ENCODE data around the gene PDK3.

The PDK3 gene

DNA sequence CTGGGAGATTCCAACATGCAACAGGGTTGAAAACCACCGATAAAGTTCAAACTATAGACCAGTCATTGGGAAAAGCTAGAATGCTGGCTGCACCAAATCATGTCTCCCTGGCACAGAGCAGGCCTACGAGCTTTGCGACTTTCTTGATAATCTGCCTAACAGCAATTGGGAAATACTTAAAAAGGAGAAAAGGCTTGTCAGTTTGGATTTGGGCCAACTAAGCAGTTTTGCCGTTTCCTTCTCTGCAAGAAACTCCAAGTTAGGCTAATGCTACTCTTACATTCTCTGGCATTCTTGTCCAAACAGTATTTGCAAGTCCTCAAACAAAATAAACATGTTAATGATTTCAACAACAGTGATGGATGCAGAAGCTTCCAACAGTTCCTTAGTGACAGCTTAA, 87.9 kb downstream of the PDK3 start:
- Histone ChIP-seq H3K4me3 (ENCODE audit: low read length) (no peak overlapping the region), H3K27ac (ENCODE audit: low read depth, low read length) (no peak overlapping the region), H3K9me3 (ENCODE audit: insufficient read depth, low read depth, low read length) (no peaks in the 10 kb centered on the region), H3K9ac (ENCODE audit: low read depth, low read length) (no peak overlapping the region), H3K4me1 (ENCODE audit: insufficient read depth, low read length) (peaks cover 5% of the 10 kb centered on the region; the same call in 1 of the 2 replicates), H3K36me3 (ENCODE audit: insufficient read depth, low read length) (no peaks in the 10 kb centered on the region), H3K27me3 (ENCODE audit: insufficient read depth, low read length) (no peaks in the 10 kb centered on the region)
- 90% methylated on average over 4 of the region's 4 CpGs for WGBS

DNA sequence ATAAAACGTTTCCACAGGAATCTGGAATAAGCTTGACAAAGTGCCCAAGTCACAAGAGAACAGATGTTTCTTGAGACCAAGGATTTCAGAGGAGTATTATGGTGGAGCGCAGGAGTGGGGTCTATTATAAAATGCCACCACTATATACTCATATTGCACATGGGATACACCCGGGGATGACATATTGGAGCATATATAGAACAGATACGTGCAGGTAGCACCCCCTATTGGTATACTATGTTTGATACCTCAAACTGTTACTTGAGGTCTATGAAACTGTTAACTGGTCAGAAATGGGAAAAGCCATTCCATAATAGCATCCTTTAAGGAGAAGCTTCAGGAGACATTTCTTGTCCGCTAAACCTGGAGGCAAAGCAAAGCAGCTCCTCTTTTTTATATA, 96.0 kb downstream of the PDK3 start:
- Histone ChIP-seq H3K9ac (ENCODE audit: low read depth, low read length) (no peak overlapping the region), H3K36me3 (ENCODE audit: insufficient read depth, low read length) (no peaks in the 10 kb centered on the region), H3K27me3 (ENCODE audit: insufficient read depth, low read length) (no peaks in the 10 kb centered on the region), H3K4me1 (ENCODE audit: insufficient read depth, low read length) (no peaks in the 10 kb centered on the region), H3K4me3 (ENCODE audit: low read length) (no peak overlapping the region), H3K9me3 (ENCODE audit: insufficient read depth, low read depth, low read length) (no peaks in the 10 kb centered on the region), H3K27ac (ENCODE audit: low read depth, low read length) (no peak overlapping the region)
- 100% methylated on average over 1 of the region's 5 CpGs for WGBS

DNA sequence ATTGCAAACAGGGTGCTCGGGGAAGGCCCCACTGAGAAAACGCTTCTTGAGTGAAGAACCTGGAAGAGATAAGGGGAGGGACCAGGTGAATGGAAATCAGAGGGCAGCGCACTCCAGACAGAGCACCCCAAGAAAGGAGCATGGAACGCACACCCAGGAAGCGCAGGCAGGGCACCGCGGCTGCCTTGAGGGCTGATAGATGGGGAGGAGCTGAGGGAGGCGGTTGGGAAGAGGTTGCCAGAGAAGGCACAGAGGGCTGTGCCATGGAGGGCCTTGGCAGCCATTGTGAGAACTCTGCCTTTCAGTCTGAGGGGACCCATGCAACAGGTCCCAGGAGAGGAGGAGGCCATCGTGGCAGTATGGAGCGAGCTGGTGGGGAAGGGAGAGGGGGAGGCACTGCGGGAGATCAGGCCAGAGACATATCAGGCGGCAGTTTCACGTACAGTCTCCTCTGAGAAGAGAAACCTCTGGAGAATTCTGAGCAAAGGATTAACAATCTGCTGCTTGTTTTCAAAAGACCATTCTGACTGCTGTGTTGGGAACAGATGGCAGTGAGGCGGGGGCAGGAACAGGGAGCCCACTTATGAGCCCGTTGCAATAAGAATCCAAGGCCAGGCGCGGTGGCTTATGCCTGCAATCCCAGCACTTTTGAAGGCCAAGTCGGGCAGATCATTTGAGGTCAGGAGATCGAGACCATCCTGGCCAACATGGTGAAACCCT, 98.4 kb downstream of the PDK3 start:
- H3K9ac ChIP-seq (ENCODE audit: low read depth, low read length): no peak overlapping the region
- 95% methylated on average over 18 of the region's 19 CpGs for WGBS
- H3K9me3 ChIP-seq (ENCODE audit: insufficient read depth, low read depth, low read length): no peaks in the 10 kb centered on the region
- no peak overlapping the region for H3K27ac ChIP-seq (ENCODE audit: low read depth, low read length)
- no peaks in the 10 kb centered on the region for H3K4me1 ChIP-seq (ENCODE audit: insufficient read depth, low read length)
- no peaks in the 10 kb centered on the region for H3K36me3 ChIP-seq (ENCODE audit: insufficient read depth, low read length)
- no peak overlapping the region for H3K4me3 ChIP-seq (ENCODE audit: low read length)
- no peaks in the 10 kb centered on the region for H3K27me3 ChIP-seq (ENCODE audit: insufficient read depth, low read length)

DNA sequence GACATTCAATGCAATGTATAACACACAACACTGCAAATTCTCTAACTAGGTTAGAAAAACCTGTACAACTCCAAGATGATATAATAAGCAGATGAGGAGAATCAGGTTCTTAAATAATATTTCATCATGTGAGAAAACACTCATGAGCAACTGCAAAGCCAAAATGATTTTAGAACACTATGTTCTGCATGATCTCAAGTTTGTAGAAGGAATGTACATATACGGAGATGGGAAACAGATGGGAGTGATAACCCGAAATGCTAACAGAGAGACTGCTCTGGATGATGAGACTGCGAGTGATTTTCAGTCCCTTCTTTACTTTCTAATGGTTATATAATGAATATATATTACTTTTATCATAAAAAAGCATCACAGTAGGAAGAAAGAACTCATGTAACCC, 101.2 kb downstream of the PDK3 start:
- H3K4me1 ChIP-seq (ENCODE audit: insufficient read depth, low read length): no peaks in the 10 kb centered on the region
- no peak overlapping the region for H3K27ac ChIP-seq (ENCODE audit: low read depth, low read length)
- 98% methylated on average over 2 of the region's 3 CpGs for WGBS
- no peaks in the 10 kb centered on the region for H3K27me3 ChIP-seq (ENCODE audit: insufficient read depth, low read length)
- H3K4me3 ChIP-seq (ENCODE audit: low read length): no peak overlapping the region
- no peak overlapping the region for H3K9ac ChIP-seq (ENCODE audit: low read depth, low read length)
- H3K36me3 ChIP-seq (ENCODE audit: insufficient read depth, low read length): no peaks in the 10 kb centered on the region
- H3K9me3 ChIP-seq (ENCODE audit: insufficient read depth, low read depth, low read length): no peaks in the 10 kb centered on the region

DNA sequence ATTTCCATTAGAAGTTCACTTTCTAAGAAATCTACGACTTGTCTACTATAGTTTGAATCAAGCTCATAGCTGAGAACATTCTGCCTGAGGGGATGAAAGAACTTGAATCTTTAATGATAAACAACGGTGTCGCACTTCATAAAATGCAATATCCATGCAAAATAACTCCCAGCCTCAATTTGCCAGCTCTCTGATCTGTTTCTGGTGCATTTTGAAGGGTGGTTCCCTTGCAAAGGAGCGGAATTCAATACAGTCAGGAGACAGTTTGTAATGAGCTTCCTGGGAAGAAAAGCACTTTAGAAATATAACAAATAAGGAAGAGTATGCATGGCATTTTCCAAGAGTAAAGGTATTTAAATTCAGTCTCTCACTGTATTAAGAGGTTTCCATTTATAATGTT, 102.1 kb downstream of the PDK3 start:
- H3K9me3 ChIP-seq (ENCODE audit: insufficient read depth, low read depth, low read length): no peaks in the 10 kb centered on the region

DNA sequence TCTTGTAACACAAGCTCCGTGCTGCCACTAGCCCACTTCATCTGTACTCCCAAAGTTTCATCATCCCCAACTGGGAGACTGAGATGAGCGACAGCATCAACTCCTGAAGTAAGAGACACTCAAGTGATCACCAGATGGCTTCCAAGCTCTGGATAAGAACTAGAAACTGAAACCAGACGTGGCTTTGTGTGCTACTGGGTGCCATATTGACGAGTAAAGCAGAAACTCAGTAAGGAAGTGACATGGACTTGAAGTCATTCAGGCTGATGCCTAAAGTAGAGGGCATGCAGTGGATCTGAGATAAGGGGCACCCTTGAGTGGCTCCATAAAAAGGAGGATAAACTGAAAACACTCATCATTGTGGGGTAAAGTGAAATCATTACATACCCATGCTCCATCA, 109.7 kb downstream of the PDK3 start:
- H3K4me3 ChIP-seq (ENCODE audit: low read length): no peak overlapping the region
- no peaks in the 10 kb centered on the region for H3K9me3 ChIP-seq (ENCODE audit: insufficient read depth, low read depth, low read length)
- H3K4me1 ChIP-seq (ENCODE audit: insufficient read depth, low read length): no peaks in the 10 kb centered on the region
- 93% methylated on average over 4 of the region's 4 CpGs for WGBS
- no peak overlapping the region for H3K9ac ChIP-seq (ENCODE audit: low read depth, low read length)
- no peaks in the 10 kb centered on the region for H3K27me3 ChIP-seq (ENCODE audit: insufficient read depth, low read length)
- H3K27ac ChIP-seq (ENCODE audit: low read depth, low read length): no peak overlapping the region
- H3K36me3 ChIP-seq (ENCODE audit: insufficient read depth, low read length): peaks cover 18% of the 10 kb centered on the region

More for the DNA sequence above, 102.1 kb downstream of the PDK3 start:
- H3K4me3 ChIP-seq (ENCODE audit: low read length): no peak overlapping the region
- no peaks in the 10 kb centered on the region for H3K4me1 ChIP-seq (ENCODE audit: insufficient read depth, low read length)
- H3K27me3 ChIP-seq (ENCODE audit: insufficient read depth, low read length): no peaks in the 10 kb centered on the region
- no peak overlapping the region for H3K27ac ChIP-seq (ENCODE audit: low read depth, low read length)
- H3K36me3 ChIP-seq (ENCODE audit: insufficient read depth, low read length): no peaks in the 10 kb centered on the region
- 100% methylated on average over 2 of the region's 4 CpGs for WGBS
- no peak overlapping the region for H3K9ac ChIP-seq (ENCODE audit: low read depth, low read length)

DNA sequence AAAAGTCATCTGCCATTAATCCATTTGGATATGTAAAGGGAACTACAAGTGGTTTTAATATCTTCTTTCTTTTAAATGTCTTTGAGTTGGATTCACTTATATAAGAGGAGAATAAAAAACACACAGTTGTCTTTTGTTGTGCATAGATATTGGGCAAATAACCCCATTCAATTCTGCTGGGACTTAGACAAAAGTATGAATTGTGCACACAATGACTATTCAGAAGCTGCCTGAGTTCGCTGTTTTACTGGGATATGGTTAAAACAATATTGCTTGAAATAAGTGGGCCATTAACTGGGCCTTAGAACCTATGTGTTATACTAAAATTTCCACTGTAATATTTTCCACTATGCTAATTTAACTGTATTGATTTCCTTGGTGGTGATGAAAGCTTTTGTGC, 110.4 kb downstream of the PDK3 start:
- no peaks in the 10 kb centered on the region for H3K27me3 ChIP-seq (ENCODE audit: insufficient read depth, low read length)
- H3K36me3 ChIP-seq (ENCODE audit: insufficient read depth, low read length): peaks cover 18% of the 10 kb centered on the region
- H3K4me1 ChIP-seq (ENCODE audit: insufficient read depth, low read length): no peaks in the 10 kb centered on the region
- H3K4me3 ChIP-seq (ENCODE audit: low read length): no peak overlapping the region
- no peak overlapping the region for H3K27ac ChIP-seq (ENCODE audit: low read depth, low read length)
- no peak overlapping the region for H3K9ac ChIP-seq (ENCODE audit: low read depth, low read length)
- H3K9me3 ChIP-seq (ENCODE audit: insufficient read depth, low read depth, low read length): no peaks in the 10 kb centered on the region
- 100% methylated on average over 1 of the region's 1 CpG for WGBS

DNA sequence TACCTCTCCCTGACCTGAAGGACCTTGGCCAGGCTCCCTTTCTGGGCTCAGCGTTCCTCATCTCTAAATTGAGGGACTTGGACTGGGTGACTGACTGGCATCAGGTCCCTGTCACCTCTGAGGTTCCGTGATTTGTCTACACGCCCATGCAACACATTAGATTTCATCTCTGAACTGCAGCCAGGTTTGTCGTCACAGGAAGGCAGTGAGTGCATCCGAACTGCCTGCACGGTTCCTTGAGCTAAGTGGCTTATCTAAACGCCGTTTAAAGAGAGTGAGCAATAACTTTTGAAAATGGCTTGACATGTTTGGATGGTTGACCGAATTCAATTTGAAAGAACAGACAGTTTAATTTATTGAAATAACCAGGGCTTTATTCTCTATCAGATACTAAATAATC, 112.0 kb downstream of the PDK3 start:
- no peak overlapping the region for H3K27ac ChIP-seq (ENCODE audit: low read depth, low read length)
- 96% methylated on average over 8 of the region's 9 CpGs for WGBS
- H3K4me1 ChIP-seq (ENCODE audit: insufficient read depth, low read length): no peaks in the 10 kb centered on the region
- H3K36me3 ChIP-seq (ENCODE audit: insufficient read depth, low read length): peaks cover 18% of the 10 kb centered on the region
- no peaks in the 10 kb centered on the region for H3K27me3 ChIP-seq (ENCODE audit: insufficient read depth, low read length)
- no peaks in the 10 kb centered on the region for H3K9me3 ChIP-seq (ENCODE audit: insufficient read depth, low read depth, low read length)
- H3K4me3 ChIP-seq (ENCODE audit: low read length): no peak overlapping the region
- no peak overlapping the region for H3K9ac ChIP-seq (ENCODE audit: low read depth, low read length)

All from HUES64 (cell line).